ENCODE results near the gene MEF2C. TPM values are rescaled to one million over a fixed set of nuclear protein-coding genes. Genes with fewer than 3 reads are reported as not detected.

The MEF2C gene
- total RNA-seq, 4 donors from 2014 or later: 17.3 to 58.0 (median 23.5) TPM

DNA sequence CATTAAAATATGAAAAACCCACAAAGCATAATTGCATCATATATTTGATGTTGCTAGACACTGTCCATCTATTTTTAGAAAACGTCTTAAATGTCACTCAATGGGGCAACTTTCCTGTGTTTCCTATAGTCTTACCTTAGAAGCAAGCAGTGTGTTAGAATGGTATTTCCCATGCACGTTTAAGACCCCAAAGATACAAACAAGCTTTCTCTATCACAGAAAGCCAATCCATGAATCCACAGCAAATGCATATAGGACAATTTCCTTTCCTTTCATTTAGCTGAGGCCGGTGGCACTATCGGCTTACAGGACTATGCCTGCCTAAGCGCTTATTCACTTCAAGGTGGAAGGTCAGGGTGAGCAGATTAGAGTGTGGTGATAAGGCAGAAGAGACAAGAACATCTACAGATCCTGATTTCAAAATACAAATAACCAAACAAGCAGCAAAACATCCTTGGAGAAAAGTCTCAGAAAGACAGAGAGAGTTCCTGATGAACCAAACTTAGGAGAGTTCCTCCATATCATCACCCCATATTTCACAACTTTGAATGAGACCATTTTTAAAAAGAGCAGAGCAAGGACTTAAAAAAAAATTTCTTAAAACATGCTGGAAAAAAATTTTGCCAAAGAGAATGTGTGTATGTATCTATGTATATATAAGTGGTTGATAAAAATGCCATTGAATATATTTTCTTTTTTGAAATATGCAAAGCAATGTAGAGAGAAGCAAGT, 57.2 kb downstream of the MEF2C start:
- no peaks in the 10 kb centered on the region for H3K36me3 ChIP-seq
- peak overlapping the region; percentile 51 to 75 (median 65) for H3K27ac ChIP-seq
- no peak for DNase-seq
- intact Hi-C loops (cut with DNase I; ENCODE audit: low total_unique reads) (no loop called here), in situ Hi-C loops (cut with MboI; ENCODE audit: low pct_ligation_motif_present in 1 of 4, low pct_unique_long_range_greater_than_20kb in 1 of 4, low sequenced_read_pairs in 3 of 4) (no loop called here)
- TF ChIP-seq POLR2AphosphoS5 (IDR thresholded peaks at IDR 0.05): no peak
- TF ChIP-seq POLR2A (IDR thresholded peaks at IDR 0.05): no peak
- TF ChIP-seq, protein P1, sequence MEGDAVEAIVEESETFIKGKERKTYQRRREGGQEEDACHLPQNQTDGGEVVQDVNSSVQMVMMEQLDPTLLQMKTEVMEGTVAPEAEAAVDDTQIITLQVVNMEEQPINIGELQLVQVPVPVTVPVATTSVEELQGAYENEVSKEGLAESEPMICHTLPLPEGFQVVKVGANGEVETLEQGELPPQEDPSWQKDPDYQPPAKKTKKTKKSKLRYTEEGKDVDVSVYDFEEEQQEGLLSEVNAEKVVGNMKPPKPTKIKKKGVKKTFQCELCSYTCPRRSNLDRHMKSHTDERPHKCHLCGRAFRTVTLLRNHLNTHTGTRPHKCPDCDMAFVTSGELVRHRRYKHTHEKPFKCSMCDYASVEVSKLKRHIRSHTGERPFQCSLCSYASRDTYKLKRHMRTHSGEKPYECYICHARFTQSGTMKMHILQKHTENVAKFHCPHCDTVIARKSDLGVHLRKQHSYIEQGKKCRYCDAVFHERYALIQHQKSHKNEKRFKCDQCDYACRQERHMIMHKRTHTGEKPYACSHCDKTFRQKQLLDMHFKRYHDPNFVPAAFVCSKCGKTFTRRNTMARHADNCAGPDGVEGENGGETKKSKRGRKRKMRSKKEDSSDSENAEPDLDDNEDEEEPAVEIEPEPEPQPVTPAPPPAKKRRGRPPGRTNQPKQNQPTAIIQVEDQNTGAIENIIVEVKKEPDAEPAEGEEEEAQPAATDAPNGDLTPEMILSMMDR (IDR thresholded peaks at IDR 0.05): no peak
- no peak for TF ChIP-seq EP300 (IDR thresholded peaks at IDR 0.05; ENCODE audit: low read depth)
- peaks cover 0 to 20% (median 9%) of the 10 kb centered on the region in 4 donors for H3K4me1 ChIP-seq
- H3K27me3 ChIP-seq: no peaks in the 10 kb centered on the region
- H3K4me3 ChIP-seq: no peak overlapping the region
- no peaks in the 10 kb centered on the region for H3K9me3 ChIP-seq
- WGBS, 2 donors (ENCODE audit: low coverage in 1 of 2): 56 to 71% methylated on average over 4 to 5 of the region's 5 CpGs

DNA sequence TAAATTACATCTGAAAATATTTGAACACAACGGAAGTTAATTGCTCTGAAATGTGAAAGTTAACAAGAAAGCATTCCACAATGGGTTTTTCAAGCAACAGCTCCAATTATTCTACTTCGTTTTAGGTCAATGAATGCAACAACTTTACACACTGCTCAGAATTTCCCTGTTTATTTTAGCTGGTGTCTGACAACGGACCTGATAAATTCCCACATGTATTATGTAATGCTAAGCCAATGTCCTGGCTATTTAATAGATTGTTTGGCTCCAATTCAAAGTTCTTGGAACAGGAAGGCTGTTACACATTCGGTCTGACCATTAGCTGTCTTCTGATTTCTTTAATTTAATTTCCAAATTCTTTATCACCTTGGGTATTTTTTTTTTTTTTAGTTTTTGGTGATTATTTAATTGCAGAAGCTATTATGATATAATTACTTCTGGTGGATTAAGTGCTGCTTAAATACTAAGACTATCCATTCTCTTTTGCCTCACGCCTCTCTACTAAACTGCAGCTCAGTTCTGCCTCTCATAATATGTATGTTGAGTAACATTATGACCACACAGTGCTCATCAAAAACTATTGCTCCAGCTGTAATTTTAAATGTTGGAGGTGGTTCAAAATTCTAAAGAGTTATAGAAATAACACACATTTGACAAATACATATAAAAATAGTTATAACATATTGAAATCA, 57.9 kb downstream of the MEF2C start:
- H3K4me3 ChIP-seq: no peak overlapping the region
- DNase-seq: no peak
- H3K36me3 ChIP-seq: no peaks in the 10 kb centered on the region
- intact Hi-C loops (cut with DNase I; ENCODE audit: low total_unique reads): no loop called here
- in situ Hi-C loops (cut with MboI; ENCODE audit: low pct_ligation_motif_present in 1 of 4, low pct_unique_long_range_greater_than_20kb in 1 of 4, low sequenced_read_pairs in 3 of 4): no loop called here
- TF ChIP-seq POLR2A (IDR thresholded peaks at IDR 0.05): no peak
- peak in 2 of 3 donors; percentile 36 to 48 for TF ChIP-seq POLR2AphosphoS5 (IDR thresholded peaks at IDR 0.05)
- H3K4me1 ChIP-seq: peaks cover 0 to 20% (median 9%) of the 10 kb centered on the region in 4 donors
- WGBS, 2 donors (ENCODE audit: low coverage in 1 of 2): 22 to 35% methylated on average over 5 of the region's 5 CpGs
- no peaks in the 10 kb centered on the region for H3K9me3 ChIP-seq
- peak overlapping the region; percentile 51 to 75 (median 65) for H3K27ac ChIP-seq
- H3K27me3 ChIP-seq: no peaks in the 10 kb centered on the region

DNA sequence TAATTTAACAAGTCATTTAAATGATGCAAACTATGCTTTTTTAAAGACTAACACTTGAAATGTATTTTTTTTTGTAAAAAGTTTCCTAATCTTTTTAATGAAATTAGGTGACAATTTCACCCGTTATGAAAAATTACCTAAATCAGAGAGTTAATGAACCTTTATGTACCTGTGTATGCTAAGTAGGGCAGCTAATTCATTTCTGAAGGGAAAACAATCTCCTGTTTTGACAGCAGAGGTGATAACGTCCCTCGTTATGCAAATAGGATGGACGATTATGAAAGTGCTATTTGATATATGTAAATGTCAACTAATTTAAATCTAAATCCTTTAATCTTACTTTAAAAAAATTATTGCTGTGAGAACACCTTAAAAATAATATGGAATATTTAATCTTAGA, 58.8 kb downstream of the MEF2C start:
- no peak overlapping the region for H3K4me3 ChIP-seq
- H3K27me3 ChIP-seq: no peaks in the 10 kb centered on the region
- no peaks in the 10 kb centered on the region for H3K9me3 ChIP-seq
- intact Hi-C loops (cut with DNase I; ENCODE audit: low total_unique reads): no loop called here
- H3K27ac ChIP-seq: peak overlapping the region; percentile 51 to 75 (median 65)
- no peaks in the 10 kb centered on the region for H3K36me3 ChIP-seq
- peaks cover 0 to 20% (median 9%) of the 10 kb centered on the region in 4 donors for H3K4me1 ChIP-seq
- TF ChIP-seq POLR2AphosphoS5 (IDR thresholded peaks at IDR 0.05) (no peak), POLR2A (IDR thresholded peaks at IDR 0.05) (no peak), EP300 (IDR thresholded peaks at IDR 0.05; ENCODE audit: low read depth) (no peak)
- TF ChIP-seq, protein P1 (IDR thresholded peaks at IDR 0.05): no peak
- WGBS, 2 donors (ENCODE audit: low coverage in 1 of 2): 54 to 78% methylated on average over 4 of the region's 4 CpGs
- no peak for DNase-seq
- in situ Hi-C loops (cut with MboI; ENCODE audit: low pct_ligation_motif_present in 1 of 4, low pct_unique_long_range_greater_than_20kb in 1 of 4, low sequenced_read_pairs in 3 of 4): no loop called here

DNA sequence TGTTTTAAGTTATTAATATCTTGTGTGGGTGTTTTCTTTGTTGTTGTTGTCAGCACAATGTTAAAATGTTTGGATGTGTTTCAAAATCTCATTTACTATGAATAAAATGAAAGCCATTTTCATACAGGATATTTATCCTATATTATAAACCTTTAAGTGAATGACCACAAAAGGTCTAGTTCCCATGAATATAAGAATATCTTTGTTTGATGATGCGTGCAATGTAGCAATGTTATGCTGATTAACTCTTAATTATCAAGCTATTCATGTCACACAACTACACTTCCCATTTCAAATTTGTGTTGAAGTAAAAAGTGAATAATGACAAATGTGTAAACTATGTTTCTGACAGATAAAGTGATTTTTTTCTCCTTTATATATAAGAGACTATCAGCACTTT, 59.8 kb downstream of the MEF2C start:
- Histone ChIP-seq H3K36me3 (no peaks in the 10 kb centered on the region), H3K27ac (no peak overlapping the region), H3K4me1 (peaks cover 0 to 20% (median 9%) of the 10 kb centered on the region in 4 donors), H3K4me3 (no peak overlapping the region), H3K27me3 (no peaks in the 10 kb centered on the region), H3K9me3 (no peaks in the 10 kb centered on the region)
- in situ Hi-C loops (cut with MboI; ENCODE audit: low pct_ligation_motif_present in 1 of 4, low pct_unique_long_range_greater_than_20kb in 1 of 4, low sequenced_read_pairs in 3 of 4): no loop called here
- no peak for DNase-seq
- TF ChIP-seq POLR2AphosphoS5 (IDR thresholded peaks at IDR 0.05): no peak
- TF ChIP-seq EP300 (IDR thresholded peaks at IDR 0.05; ENCODE audit: low read depth): no peak
- TF ChIP-seq, protein P1 (IDR thresholded peaks at IDR 0.05): no peak
- no peak for TF ChIP-seq POLR2A (IDR thresholded peaks at IDR 0.05)
- intact Hi-C loops (cut with DNase I; ENCODE audit: low total_unique reads): no loop called here
- WGBS, 2 donors (ENCODE audit: low coverage in 1 of 2): 71 to 80% methylated on average over 1 of the region's 1 CpG
